OCI-LY3 (cell line): Measurements from ENCODE around the gene CSPG5.

ENCODE experiments used
- EZH2phosphoT487 ChIP-seq: fragments of 200-600 bp; shearing (Covaris generic); IDR thresholded peaks from 2 replicates; pipeline ENCODE4 v1.6.1; 2018; ENCODE audit warnings: antibody characterized with exemption, mixed run types, low read depth
- TF ChIP-seq, protein P1 (sequence below): fragments of 200-600, 300-600 bp; sonication (generic); IDR thresholded peaks from 2 replicates; pipeline ENCODE4 v1.5.1; 2014; ENCODE audit warnings: antibody characterized with exemption, low read length, low read depth

DNA sequence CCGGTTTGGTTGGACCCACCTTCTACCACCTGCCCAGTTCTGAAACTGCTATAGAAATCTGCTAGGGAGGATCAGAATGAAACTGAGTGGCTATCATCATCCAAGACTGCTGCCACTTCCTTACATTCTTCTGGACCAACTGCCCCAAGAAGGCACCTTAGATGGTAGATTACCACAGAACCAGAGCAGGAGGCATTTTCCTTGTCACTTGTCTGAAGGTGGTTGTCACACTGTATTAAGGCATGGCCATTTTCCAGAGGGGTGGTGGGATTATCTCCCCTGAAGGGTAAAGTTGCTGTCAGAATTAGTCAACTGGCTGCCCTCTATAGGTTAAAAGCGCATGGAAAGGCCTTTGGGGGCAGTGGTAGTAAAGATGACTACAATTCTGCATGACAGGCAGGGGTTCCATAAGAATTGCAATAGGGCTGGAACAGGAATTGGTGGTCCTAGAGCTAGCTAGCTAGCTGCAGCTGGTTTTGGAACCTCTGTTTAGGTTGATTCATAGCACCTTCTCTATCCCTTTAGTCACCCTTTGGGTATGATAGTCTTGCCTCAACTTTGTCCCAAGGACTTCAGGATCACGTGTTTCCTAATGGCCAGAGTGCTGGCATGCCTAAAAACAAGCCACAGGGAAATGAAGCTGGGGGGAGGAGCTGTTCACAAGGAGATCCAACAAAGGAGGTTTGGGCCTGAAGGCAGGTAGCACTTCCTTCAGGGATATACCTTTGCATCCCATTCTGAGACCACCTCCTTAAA is 4.8 kb upstream of the CSPG5 start:
- TF ChIP-seq, protein P1, sequence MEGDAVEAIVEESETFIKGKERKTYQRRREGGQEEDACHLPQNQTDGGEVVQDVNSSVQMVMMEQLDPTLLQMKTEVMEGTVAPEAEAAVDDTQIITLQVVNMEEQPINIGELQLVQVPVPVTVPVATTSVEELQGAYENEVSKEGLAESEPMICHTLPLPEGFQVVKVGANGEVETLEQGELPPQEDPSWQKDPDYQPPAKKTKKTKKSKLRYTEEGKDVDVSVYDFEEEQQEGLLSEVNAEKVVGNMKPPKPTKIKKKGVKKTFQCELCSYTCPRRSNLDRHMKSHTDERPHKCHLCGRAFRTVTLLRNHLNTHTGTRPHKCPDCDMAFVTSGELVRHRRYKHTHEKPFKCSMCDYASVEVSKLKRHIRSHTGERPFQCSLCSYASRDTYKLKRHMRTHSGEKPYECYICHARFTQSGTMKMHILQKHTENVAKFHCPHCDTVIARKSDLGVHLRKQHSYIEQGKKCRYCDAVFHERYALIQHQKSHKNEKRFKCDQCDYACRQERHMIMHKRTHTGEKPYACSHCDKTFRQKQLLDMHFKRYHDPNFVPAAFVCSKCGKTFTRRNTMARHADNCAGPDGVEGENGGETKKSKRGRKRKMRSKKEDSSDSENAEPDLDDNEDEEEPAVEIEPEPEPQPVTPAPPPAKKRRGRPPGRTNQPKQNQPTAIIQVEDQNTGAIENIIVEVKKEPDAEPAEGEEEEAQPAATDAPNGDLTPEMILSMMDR: no peak
- TF ChIP-seq EZH2phosphoT487: no peak
